Hippocampal formation (tissue), 2 donors: ENCODE measurements around the gene LYPD4.
A peak's percentile ranks its signal among the peaks of the same experiment; 100 is the strongest.

Experiments
- DNase-seq, 2 donors: peaks; one replicate each; lab custom pipeline; 2025; lab: John Stamatoyannopoulos, UW

Gene LYPD4, protein sequence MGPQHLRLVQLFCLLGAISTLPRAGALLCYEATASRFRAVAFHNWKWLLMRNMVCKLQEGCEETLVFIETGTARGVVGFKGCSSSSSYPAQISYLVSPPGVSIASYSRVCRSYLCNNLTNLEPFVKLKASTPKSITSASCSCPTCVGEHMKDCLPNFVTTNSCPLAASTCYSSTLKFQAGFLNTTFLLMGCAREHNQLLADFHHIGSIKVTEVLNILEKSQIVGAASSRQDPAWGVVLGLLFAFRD

GRCh38 chr19:41844601-41845000 is at the start of gene LYPD4:
TSS of gene LYPD4 (minus strand) at chr19:41844683. CDS start at chr19:41839285, 5,398 bp downstream.
- no peak for DNase-seq

DNA sequence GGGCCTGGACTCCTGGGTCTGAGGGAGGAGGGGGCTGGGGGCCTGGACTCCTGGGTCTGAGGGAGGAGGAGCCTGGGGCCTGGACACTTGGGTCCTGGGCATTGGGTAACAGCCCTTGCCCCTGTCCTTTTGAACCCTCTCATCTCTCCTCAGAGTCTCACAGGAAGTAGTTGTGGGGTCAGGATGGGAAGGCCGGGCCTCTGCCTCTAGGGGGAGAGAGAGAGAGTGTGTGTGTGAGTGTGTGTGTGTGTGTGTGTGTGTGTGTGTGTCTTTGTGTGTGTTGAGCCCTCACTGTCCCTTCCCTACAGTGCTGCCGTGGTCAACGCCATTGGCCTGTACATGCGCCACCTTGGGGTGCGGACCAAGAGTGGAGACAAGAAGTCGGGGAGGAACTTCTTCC is 49.4 kb upstream of the LYPD4 start:
- no peak for DNase-seq

GRCh38 chr19:41892173-41892902 is 47.9 kb upstream of the LYPD4 start:
- DNase-seq = no peak

DNA sequence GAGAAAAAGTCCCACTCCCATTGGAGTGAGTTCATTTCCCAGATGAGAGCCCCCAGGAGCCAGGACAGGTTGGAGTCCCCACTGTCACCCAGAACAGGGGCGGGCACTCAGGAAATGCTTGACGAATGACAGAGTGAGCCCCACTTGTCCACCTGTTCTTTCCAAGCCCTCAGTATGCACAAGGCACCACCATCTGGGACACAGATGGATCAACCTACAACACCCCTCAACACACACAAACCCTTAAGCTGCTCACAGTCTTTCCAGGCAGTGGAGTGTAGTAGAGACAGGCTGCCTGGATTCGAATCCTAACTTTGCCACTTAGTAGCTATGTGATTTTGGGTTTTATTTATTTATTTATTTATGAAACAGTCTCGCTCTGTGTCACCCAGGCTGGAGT is 46.5 kb upstream of the LYPD4 start:
- no peak for DNase-seq

- no peak for DNase-seq
These were observed 45.4 kb upstream of the LYPD4 start for GRCh38 chr19:41889896-41890295.

DNA sequence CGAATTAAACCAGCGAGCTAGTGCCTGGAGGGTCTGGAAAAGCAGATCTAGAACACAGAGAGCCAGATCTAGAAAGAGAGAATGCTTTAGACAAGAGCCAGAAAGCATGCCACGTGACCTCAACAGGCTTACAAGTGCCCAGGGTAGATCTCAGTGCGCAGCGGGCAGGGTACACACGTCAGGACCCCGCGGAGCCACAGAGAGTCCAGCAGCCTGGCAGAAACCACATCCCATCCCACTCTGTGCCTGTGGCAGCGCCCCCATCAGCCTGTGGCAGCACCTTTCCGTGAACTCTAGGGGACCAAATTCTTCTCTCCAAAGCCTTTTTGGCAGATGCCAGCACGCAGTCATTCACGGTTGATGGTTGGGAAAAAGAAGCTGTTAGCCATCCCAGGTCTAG is 44.4 kb upstream of the LYPD4 start:
- DNase-seq = no peak

DNA sequence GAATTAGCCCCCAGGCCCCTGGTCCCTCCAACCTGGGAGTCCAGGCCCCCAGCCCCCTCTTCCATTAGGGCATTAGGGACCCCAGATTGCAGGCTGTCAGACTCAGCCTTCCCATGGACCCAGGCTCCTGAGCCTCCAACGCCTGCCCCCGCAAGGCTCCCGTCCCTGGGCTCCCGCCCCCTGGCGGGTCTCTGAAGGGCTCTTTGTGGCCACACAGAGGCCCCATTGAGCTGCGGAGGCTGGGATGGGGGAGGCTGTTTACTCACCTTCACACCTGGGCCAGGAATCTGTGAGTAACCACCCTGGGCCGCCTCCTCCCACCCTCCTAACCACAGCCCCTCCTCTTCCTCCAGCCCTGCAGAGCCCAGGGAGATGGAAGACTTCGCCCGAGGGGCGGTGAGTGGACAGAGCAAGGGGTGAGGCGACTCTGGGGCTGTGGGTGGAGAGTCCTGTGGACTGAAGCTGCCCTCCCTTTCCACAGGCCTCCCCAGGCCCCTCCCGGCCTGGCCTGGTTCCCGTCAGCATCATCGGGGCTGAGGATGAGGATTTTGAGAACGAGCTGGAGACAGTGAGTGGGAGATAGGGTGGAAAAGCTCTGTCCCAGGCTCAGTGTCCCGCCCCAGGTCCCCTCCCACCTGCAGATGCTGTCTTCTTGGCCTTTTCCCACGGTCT is 43.4 kb upstream of the LYPD4 start:
- DNase-seq = peak in 1 of 2 donors; percentile 50

DNA sequence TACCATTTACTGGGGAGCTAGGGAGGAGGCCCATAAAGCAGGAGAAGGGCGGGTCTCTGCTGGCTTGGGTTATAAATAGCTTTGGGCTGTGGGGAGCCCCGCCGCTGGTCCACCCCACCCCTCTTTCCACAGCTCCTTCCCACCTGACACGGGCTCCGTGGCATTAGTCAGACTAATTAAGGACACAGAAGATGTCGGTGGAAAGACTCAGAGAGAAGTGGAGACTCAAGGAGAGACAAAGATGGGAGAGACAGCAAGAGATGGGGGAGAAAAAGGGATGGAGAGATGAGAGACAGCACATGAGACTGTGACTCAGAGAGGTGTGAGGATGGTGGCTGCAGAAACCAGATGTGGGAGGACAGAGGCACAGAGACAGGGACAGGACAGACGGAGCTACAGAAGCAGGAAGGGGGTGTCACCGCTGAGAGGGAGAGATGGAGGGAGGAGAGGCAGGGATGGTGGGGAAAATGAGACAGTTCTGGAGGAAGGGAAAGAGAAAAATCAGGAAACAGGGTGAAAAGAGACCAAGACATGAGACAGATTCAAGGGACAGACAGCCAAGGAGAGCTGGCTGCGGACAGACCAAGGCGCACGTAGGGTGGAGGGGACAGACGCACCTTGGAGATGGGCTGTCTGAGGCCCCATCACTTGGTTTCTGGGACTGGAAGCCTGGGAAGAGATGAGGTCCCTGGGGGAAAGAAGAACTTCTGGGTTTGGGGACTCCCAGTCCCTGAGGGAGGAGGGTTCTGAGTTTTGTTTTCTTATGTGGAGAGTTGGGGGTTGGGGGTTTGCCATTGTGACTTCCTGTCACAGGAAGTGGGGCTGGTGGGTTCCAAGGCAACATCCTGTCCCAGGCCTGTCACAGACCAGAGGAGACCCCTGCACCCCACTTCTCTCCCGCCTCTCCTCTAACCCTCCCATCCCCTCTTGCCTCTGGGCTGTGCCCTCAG is 42.6 kb upstream of the LYPD4 start:
- DNase-seq = no peak

GRCh38 chr19:41883821-41884733 is 39.6 kb upstream of the LYPD4 start:
- peak; percentile 95 to 97 for DNase-seq

GRCh38 chr19:41883463-41883820 is 39.0 kb upstream of the LYPD4 start:
- no peak for DNase-seq

DNA sequence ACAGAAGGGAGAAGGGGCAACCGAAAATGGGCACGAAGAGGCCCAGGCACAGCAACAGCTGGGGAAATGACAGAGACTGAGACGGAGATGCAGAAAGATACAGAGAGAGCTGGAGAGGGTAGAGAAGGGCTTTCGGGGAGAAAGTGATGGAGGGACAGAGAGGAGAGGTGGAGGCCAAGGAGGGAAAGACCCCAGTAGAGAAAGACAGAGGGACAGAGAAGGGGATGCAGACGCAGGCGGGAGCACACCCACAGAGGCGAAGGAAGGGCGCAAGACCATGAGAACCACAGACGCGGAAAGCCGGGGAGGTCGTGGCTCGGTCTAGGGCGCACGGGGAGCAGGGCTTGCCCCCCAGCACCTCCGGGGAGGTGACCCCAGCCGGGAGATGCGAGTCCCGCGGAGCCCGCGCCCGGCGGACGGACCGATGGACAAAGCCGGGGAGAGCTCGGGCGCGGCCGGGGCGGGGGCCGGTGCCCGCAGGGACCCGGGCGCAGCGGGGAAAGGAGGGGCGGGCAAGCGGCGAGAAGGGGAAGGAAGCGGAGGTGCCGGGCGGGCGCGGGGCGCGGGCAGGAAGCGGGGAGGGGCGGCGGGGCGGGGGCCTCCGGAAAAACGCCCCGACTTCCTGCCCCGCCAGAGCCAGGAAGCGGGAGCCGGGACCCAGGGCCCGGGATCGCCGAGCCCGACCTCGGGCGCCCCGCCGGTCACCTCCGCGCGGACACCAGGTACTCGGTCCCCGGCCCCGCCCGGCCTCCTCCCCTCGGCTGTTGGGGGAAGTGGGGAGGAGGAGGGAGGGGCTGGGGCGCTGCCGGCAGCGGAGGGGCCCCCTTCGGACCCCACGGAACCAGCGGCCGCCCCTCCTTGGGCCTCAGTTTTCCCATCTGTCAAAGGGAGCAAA is 38.3 kb upstream of the LYPD4 start, which contains the start of gene ARHGEF1:
Gene ARHGEF1, plus strand, starts transcription at position 617 of the 895 bp plus-strand sequence. CDS start 4,899 bp downstream, outside the sequence.
- peak in 1 of 2 donors; percentile 15 for DNase-seq

DNA sequence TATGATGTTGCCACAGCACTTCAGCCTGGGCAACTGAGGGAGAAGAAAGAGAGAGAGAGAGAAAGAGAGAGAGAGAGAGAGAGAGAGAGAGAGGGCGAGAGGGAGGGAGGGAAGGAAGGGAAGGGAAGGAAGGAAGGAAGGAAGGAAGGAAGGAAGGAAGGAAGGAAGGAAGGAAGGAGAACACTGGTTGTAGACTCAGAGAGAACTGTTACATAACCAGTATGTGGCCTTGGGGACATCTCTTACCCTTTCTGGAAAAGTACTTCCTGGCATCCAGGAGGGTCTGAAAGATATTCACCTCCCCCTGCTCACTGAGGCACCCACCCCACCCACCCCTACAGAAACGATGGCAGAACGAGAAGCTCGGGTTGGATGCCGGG is 35.8 kb upstream of the LYPD4 start:
- no peak for DNase-seq

GRCh38 chr19:41879670-41880328 is 35.3 kb upstream of the LYPD4 start:
- no peak for DNase-seq

DNA sequence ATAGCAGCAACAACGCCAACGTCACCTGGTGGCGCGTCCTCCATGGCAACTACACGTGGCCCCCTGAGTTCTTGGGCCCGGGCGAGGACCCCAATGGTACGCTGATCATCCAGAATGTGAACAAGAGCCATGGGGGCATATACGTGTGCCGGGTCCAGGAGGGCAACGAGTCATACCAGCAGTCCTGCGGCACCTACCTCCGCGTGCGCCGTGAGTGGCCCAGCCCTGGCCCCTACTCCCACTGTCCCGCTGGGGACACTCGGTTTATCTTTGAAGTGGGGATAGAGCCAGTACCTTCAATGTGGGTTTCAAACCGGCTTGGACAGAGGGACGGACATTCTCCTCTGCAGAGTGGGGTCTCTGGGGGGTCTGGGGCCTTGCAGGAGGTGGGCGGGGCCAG is 34.6 kb upstream of the LYPD4 start:
- DNase-seq = no peak

- no peak for DNase-seq
These were observed 33.7 kb upstream of the LYPD4 start for GRCh38 chr19:41877916-41878905.

DNA sequence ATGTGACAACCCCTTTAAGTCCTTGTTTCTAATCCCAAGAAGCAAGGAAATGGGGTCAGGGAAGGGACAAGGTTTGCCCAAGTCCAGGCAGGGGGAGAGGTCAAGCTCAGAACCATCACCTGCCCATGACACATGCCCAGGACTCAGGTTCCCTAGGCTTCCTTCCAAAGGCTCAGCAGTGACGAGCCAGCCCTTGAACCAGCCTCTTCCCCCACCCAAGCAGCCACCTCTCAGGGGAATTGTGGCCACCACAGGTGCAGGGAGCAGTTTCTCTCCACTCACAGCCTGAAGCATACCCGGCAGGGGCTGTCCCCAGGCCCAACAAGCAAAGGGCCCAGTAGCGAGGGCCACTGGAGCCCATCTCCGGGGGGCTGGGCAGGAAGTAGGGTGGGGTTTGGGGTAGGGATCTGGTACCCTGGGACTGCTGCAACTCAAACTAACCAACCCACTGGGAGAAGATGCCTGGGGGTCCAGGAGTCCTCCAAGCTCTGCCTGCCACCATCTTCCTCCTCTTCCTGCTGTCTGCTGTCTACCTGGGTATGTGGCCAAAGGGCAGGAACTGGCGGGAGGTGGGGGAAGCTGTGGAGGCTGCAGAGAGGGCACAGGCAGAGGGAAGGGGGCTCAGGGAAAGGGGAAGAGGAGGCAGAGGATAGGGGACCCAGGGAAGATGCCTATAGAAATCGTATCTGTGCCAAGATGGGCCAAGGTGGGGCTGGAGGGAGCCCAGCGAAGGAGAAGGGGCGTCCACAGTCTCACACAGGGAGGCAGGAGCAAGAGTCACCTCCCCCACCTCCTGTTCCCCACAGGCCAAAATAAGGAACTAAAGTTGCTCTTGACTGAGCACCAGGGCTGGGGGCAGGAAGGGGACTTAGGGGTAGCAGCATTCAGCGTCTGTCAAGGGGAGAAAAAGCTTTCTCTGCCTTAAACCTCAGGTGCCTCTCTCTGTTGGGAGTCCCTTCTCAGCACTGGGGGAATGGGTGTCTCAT is 32.7 kb upstream of the LYPD4 start, which contains the start of gene CD79A:
Gene CD79A, plus strand, starts transcription at position 433 of the 986 bp plus-strand sequence. Its CDS starts 26 bp downstream, at position 459.
- DNase-seq = no peak
